ENCODE results near the gene RPUSD4.

RPUSD4 gene

GRCh38 chr11:126155402-126156187 lies 55.9 kb downstream of the RPUSD4 start:
- DNase-seq, result no peak

GRCh38 chr11:126154691-126155090 lies 56.8 kb downstream of the RPUSD4 start:
- no peak for DNase-seq

DNA sequence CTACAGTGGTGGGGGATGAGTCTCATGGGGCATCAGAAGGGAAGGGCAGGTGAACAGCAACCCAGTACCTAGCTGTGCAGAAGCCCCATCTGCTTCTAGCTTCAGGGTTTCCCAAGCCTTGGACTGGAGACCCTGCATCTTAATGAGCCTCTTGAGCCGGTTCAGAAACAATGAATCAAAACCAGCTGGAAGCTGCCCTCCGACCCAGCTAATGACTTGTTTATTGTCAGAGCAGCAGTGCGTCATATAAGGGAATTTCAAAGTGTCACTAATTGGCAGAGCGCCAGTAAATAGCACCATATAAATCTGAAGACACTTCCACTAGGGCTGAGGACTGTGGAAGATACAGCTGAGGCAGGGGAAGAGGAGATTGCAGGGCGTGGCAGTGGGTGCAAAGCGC lies 57.5 kb downstream of the RPUSD4 start:
- peak; percentile 8 to 59 for DNase-seq

GRCh38 chr11:126153006-126153405 lies 58.4 kb downstream of the RPUSD4 start:
- no peak for DNase-seq

DNA sequence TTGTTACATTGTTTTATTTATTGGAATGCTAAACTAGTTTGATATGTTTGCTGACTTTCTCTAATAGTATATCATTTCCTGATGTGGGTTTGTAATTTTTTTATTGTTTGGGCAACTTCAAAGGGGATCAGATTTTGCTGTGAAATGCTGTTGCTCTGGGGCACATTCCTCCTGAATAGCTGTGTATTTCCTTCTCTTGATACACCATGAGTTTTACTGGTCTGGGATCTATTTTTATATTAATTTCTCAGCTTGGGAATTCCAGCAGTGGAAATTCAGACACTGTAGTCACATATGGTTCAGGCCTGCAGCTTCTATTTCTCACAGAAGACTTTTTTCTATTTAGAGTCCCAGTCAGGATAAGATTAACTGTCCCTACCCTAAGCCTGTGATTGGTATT lies 58.9 kb downstream of the RPUSD4 start:
- no peak for DNase-seq

- no peak for DNase-seq
Measured at GRCh38 chr11:126152152-126152551, 59.3 kb downstream of the RPUSD4 start.
